Calu3 (cell line): ENCODE data around the gene FTH1. TPM values are rescaled to one million over a fixed set of nuclear protein-coding genes. Genes with fewer than 3 reads are reported as not detected.

Source experiments
- BruUV-seq: library from RNA; stranded (reverse); fragments of 400-500 nt; replicated peaks from 2 replicates; lab custom pipeline; 2021; lab: Mats Ljungman, UMichigan
- CTCF ChIA-PET: fragments of 300-600 bp; sonication (Branson Sonifier 250); formaldehyde crosslinking; loops from one replicate; lab custom pipeline; 2022; ENCODE audit warnings: antibody characterized with exemption; lab: Charles Lee
- DNase-seq: peaks from one replicate; pipeline ENCODE4 v3.0.0; 2022
- H3K27ac Mint-ChIP-seq: one replicate; pipeline ENCODE4 v1.8.0; 2022; ENCODE audit warnings: mixed read lengths; ENCODE audit not compliant: unreplicated experiment
- H3K27me3 Mint-ChIP-seq: one replicate; pipeline ENCODE4 v1.8.0; 2022; ENCODE audit warnings: mixed read lengths; ENCODE audit not compliant: unreplicated experiment
- H3K36me3 Mint-ChIP-seq: one replicate; pipeline ENCODE4 v1.8.0; 2022; ENCODE audit warnings: mild to moderate bottlenecking, moderate library complexity, mixed read lengths; ENCODE audit not compliant: insufficient read depth, unreplicated experiment
- H3K4me1 Mint-ChIP-seq: one replicate; pipeline ENCODE4 v1.8.0; 2022; ENCODE audit warnings: mild to moderate bottlenecking, low read depth, mixed read lengths; ENCODE audit not compliant: unreplicated experiment
- H3K4me3 Mint-ChIP-seq: one replicate; pipeline ENCODE4 v1.8.0; 2022; ENCODE audit warnings: mild to moderate bottlenecking, low read depth, moderate library complexity, mixed read lengths; ENCODE audit not compliant: unreplicated experiment
- H3K9me3 Mint-ChIP-seq: one replicate; pipeline ENCODE4 v1.8.0; 2022; ENCODE audit warnings: low read depth, mixed read lengths; ENCODE audit not compliant: unreplicated experiment
- intact Hi-C: fragments of 100-400 bp; cut with micrococcal nuclease; formaldehyde crosslinking; loops from one replicate; pipeline ENCODE4 v1.10.0; 2022; ENCODE audit not compliant: unreplicated experiment
- total RNA-seq: library from RNA; stranded (reverse); gene quantifications from 2 replicates; pipeline ENCODE4 v1.2.3, GENCODE V29; 2022
- TF ChIP-seq, protein P1 (sequence below): fragments of 200-600 bp; IDR thresholded peaks from one replicate; pipeline ENCODE4 v1.8.0; 2022; ENCODE audit warnings: antibody characterized with exemption; ENCODE audit not compliant: unreplicated experiment

Gene FTH1
- total RNA-seq, 1 experiment from 2014 or later = 1,555 TPM

- H3K4me1 Mint-ChIP-seq = peaks cover 8% of the 10 kb centered on the region
- DNase-seq = no peak
- H3K36me3 Mint-ChIP-seq = peaks cover 10% of the 10 kb centered on the region
- H3K4me3 Mint-ChIP-seq = no peak overlapping the region
- H3K27ac Mint-ChIP-seq = no peak overlapping the region
- peaks cover 98% of the 10 kb centered on the region for H3K27me3 Mint-ChIP-seq
- intact Hi-C loops = no loop called here
- TF ChIP-seq, protein P1, sequence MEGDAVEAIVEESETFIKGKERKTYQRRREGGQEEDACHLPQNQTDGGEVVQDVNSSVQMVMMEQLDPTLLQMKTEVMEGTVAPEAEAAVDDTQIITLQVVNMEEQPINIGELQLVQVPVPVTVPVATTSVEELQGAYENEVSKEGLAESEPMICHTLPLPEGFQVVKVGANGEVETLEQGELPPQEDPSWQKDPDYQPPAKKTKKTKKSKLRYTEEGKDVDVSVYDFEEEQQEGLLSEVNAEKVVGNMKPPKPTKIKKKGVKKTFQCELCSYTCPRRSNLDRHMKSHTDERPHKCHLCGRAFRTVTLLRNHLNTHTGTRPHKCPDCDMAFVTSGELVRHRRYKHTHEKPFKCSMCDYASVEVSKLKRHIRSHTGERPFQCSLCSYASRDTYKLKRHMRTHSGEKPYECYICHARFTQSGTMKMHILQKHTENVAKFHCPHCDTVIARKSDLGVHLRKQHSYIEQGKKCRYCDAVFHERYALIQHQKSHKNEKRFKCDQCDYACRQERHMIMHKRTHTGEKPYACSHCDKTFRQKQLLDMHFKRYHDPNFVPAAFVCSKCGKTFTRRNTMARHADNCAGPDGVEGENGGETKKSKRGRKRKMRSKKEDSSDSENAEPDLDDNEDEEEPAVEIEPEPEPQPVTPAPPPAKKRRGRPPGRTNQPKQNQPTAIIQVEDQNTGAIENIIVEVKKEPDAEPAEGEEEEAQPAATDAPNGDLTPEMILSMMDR = no peak
- BruUV-seq = no TSS peak
- H3K9me3 Mint-ChIP-seq = no peaks in the 10 kb centered on the region
- CTCF ChIA-PET = no interaction called here
Measured at GRCh38 chr11:61922539-61922938, 44.9 kb downstream of the FTH1 start.

GRCh38 chr11:61921446-61921845 is 46.0 kb downstream of the FTH1 start:
- intact Hi-C loops = no loop called here
- no peak overlapping the region for H3K4me3 Mint-ChIP-seq
- CTCF ChIA-PET = no interaction called here
- no peak for DNase-seq
- peaks cover 8% of the 10 kb centered on the region for H3K4me1 Mint-ChIP-seq
- peaks cover 11% of the 10 kb centered on the region for H3K36me3 Mint-ChIP-seq
- H3K9me3 Mint-ChIP-seq = no peaks in the 10 kb centered on the region
- H3K27ac Mint-ChIP-seq = no peak overlapping the region
- BruUV-seq = no TSS peak
- TF ChIP-seq, protein P1 = no peak
- H3K27me3 Mint-ChIP-seq = peaks cover 98% of the 10 kb centered on the region

DNA sequence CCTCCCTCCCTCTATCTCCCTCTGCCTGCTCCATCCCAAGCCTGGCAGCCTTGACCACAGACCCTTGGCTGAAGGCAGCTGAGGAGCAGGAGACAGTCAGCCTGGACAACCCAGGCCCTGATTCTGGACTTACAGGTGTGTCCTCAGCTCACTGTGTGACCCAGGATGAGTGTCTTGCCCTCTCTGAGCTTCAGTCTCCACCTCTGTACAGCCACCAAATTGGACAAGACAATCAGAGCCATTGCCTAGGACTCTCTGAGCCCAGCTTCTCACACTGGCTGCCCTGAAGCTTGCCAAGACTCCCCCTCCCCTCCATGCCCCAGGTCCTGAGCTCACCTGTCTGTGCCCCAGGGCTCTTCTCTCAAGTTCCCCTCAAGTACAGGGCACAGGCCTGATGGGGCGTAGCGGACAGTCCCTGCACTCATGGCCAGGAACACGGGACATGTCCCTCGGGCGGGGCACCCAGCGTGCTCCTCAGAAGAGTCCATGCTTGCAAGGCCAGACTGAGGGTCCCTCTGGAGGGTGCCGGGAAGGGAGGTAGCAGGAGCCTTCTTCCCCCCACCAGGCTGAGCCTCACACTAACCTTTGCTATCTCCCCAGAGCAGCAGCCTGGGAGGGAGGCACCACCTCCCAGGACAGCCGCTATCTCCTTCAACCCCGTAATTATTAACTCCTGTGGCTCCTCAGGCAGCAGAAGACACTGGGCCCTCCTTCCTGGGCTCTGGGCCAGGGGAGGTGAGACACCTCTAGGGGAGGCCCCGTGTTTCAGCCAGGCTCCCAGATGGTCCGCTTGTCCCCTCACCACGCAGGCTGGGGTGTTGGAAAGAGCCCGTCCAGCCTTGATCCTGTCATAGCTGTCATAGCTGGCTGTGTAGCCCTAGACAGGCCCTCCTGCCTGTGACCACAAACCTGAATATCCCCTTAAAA is 47.5 kb downstream of the FTH1 start:
- DNase-seq = no peak
- intact Hi-C loops = no loop called here
- BruUV-seq = no TSS peak
- TF ChIP-seq, protein P1 = no peak
- CTCF ChIA-PET = no interaction called here
- Mint-ChIP-seq H3K27me3 (peaks cover 98% of the 10 kb centered on the region), H3K36me3 (peaks cover 11% of the 10 kb centered on the region), H3K4me3 (no peak overlapping the region), H3K4me1 (peaks cover 8% of the 10 kb centered on the region), H3K27ac (no peak overlapping the region), H3K9me3 (no peaks in the 10 kb centered on the region)

DNA sequence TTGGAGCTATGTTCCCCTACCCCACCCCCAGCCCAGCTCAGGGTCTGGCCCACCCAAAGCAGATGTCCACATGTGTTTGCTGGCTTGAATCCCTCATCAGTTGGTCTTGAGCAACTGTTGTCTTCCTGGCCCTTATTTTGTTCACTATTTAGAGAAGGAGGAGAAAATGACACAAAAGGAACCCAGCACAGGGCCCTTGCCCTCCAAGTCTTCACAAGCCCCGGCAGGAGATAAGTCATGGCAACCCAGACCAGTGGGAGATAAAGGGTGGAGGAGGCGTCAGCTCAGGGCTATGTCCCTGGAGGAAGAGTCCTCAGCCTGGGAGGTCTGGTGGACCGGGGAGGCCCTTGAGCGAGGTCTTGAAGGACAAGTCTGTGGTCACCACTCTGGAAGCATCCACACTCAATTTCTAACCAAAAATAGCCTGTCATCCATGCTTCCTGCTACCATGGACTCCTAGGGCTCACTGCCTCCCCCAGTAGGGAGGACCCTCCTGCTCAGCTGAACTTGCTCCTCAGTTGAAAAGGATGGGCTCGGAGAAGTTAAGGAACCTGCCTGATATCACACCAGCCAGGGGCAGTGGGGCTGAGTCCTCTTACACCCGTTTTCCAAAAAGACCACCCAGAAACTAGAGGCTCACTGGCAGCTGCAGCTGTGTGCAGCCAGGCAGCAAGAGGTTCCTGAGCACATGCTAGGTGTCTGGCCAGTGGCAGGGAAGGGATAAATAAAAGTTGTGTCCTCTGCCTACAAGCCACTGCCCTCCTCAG is 48.3 kb downstream of the FTH1 start:
- no peak overlapping the region for H3K4me3 Mint-ChIP-seq
- peaks cover 11% of the 10 kb centered on the region for H3K36me3 Mint-ChIP-seq
- intact Hi-C loops = no loop called here
- H3K9me3 Mint-ChIP-seq = no peaks in the 10 kb centered on the region
- BruUV-seq = no TSS peak
- H3K27ac Mint-ChIP-seq = no peak overlapping the region
- H3K4me1 Mint-ChIP-seq = peaks cover 8% of the 10 kb centered on the region
- TF ChIP-seq, protein P1 = no peak
- peaks cover 98% of the 10 kb centered on the region for H3K27me3 Mint-ChIP-seq
- DNase-seq = no peak
- CTCF ChIA-PET = no interaction called here
